Activated CD4-positive, alpha-beta memory T cell treated with anti-CD3 and anti-CD28 coated beads, Interleukin-2, amount 10 ng/mL, durations not matched to agents 7 days and 5 days (primary cell): ENCODE results near the gene TAX1BP3. TPM values are rescaled to one million over a fixed set of nuclear protein-coding genes. Genes with fewer than 3 reads are reported as not detected.

Experiments
- CTCF ChIA-PET: fragments of 350-600 bp; sonication (Branson Sonifier 250); formaldehyde crosslinking; loops from one replicate; lab custom pipeline; 2021; ENCODE audit warnings: antibody characterized with exemption, inconsistent platforms; lab: Charles Lee
- POLR2A ChIA-PET: fragments of 350-600 bp; sonication (Branson Sonifier 250); formaldehyde crosslinking; loops from one replicate; lab custom pipeline; 2021; ENCODE audit warnings: antibody characterized with exemption; lab: Charles Lee
- DNase-seq: peaks from one replicate; pipeline ENCODE4 v3.0.0-alpha.2; 2020
- H3K27ac Mint-ChIP-seq: one replicate; pipeline ENCODE4 v1.8.0; 2021; ENCODE audit warnings: mild to moderate bottlenecking, mixed read lengths
- H3K27me3 Mint-ChIP-seq: one replicate; pipeline ENCODE4 v1.8.0; 2021; ENCODE audit warnings: mixed read lengths
- H3K36me3 Mint-ChIP-seq: one replicate; pipeline ENCODE4 v1.8.0; 2021; ENCODE audit warnings: low read depth, mixed read lengths
- H3K4me1 Mint-ChIP-seq: one replicate; pipeline ENCODE4 v1.8.0; 2021; ENCODE audit warnings: mixed read lengths
- H3K4me3 Mint-ChIP-seq: one replicate; pipeline ENCODE4 v1.8.0; 2021; ENCODE audit warnings: mild to moderate bottlenecking, mixed read lengths
- H3K9me3 Mint-ChIP-seq: one replicate; pipeline ENCODE4 v1.8.0; 2021; ENCODE audit warnings: mixed read lengths
- total RNA-seq, 2 experiments: library from RNA; stranded (reverse); gene quantifications; one replicate each; pipeline ENCODE4 v1.2.3, GENCODE V29; 2021

TAX1BP3 gene
- total RNA-seq, 2 experiments from 2014 or later: 23.2 to 25.0 TPM

GRCh38 chr17:3656353-3656752 lies 12.0 kb downstream of the TAX1BP3 start:
- DNase-seq: no peak
- ChIA-PET CTCF (no interaction called here), POLR2A (no interaction called here)
- no peak overlapping the region for H3K27ac Mint-ChIP-seq
- H3K36me3 Mint-ChIP-seq: peaks cover 6% of the 10 kb centered on the region
- H3K4me3 Mint-ChIP-seq: no peak overlapping the region
- H3K9me3 Mint-ChIP-seq: no peaks in the 10 kb centered on the region
- no peaks in the 10 kb centered on the region for H3K27me3 Mint-ChIP-seq
- H3K4me1 Mint-ChIP-seq: no peaks in the 10 kb centered on the region

DNA sequence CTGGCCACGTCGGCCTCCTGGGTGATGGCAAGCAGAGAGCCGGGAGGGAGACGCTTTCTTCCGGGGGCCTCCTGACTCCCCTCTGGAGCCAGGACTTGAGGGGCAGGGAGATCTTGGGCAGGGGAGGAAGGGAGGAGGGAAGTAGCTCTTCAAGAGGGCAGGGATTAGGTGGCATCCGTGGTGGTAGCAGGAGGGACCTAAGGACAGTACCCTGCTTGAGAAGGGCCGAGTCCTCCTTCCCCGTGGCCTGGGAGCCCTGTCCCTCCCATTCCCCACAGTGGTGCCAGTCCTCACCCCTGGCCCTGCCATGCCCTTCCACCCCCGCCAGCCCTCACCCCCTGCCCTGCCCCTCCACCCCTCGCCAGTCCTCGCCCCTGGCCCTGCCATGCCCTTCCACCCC lies 12.6 kb downstream of the TAX1BP3 start:
- no peak for DNase-seq
- CTCF ChIA-PET: no interaction called here
- POLR2A ChIA-PET: interaction anchor here (1.7 kb wide), 1 partner anchor 13 kb away, joined by 3 read pairs; no protein-coding TSS in a partner anchor
- Mint-ChIP-seq H3K4me3 (no peak overlapping the region), H3K27me3 (no peaks in the 10 kb centered on the region), H3K36me3 (peaks cover 3% of the 10 kb centered on the region), H3K9me3 (no peaks in the 10 kb centered on the region), H3K4me1 (no peaks in the 10 kb centered on the region), H3K27ac (no peak overlapping the region)

DNA sequence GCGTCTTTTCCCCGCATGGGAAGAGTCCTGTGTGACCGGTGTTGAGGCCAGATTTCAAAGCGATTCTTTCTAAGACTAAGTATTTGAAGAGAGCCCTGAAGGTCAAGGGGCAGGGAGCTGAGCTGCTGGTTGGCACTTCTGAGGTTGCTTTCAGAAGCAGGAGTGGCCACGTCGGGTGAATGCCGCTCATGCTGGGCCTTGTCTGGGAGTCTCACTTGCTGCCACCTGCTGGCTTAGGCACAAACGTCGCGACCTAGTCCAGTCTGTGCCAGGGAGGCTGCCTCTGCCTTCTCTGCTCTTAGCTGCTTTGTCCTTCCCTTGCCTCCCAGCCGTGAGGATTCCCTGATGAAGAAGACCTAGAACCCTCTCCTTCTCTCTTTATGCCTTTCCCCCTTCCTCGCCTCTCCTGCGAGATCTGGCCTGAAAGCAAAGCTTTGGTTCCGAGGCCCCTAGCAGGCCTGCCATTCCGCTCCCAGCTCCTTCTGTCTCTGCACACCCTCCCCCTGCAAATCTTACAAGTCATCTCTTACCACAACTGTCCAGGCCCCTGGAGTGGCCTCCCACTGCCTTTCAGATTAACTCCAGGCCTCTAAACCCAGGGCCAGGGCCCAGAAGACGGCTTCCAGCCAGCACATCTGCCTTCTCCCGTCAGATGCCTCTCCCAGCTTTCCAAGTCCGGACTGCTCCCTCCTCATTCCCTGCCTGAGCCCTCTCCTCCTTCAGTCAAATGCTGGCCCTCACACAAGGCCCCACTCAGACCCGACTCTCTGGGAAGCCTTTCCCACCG lies 20.4 kb downstream of the TAX1BP3 start:
- Mint-ChIP-seq H3K4me1 (peaks cover 20% of the 10 kb centered on the region), H3K9me3 (no peaks in the 10 kb centered on the region), H3K27ac (no peak overlapping the region), H3K27me3 (no peaks in the 10 kb centered on the region), H3K4me3 (no peak overlapping the region), H3K36me3 (peaks cover 25% of the 10 kb centered on the region)
- DNase-seq: peak; percentile 65
- POLR2A ChIA-PET: interaction anchor here (1.1 to 1.3 kb wide), 2 partner anchors 12 to 47 kb away, joined by 3 read pairs; partner anchors contain the start of genes CTNS and SHPK
- CTCF ChIA-PET: interaction anchor here (1.1 to 3.2 kb wide), 6 partner anchors 8 to 410 kb away, joined by 3 to 41 read pairs (median 4); partner anchors contain the start of genes CTNS and SHPK

DNA sequence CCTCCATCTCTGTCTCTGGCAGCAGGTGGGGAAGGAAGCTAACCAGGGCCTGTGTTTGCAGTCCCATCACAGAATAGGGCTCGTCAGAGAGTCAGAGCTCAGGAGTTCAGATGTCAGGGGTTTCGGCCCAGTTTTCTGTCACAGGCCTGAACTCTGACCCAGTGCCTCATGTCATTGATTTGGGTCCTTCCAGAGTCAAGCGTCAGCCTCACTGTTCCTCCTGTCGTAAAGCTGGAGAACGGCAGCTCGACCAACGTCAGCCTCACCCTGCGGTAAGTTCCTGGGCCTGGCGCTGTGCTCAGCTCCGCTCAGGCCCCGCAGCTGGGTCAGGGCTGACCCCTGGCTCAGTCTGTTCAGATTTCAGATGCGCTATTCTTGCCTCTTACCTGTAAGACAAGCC lies 21.1 kb downstream of the TAX1BP3 start:
- Mint-ChIP-seq H3K27me3 (no peaks in the 10 kb centered on the region), H3K9me3 (no peaks in the 10 kb centered on the region), H3K27ac (no peak overlapping the region), H3K36me3 (peaks cover 25% of the 10 kb centered on the region), H3K4me3 (no peak overlapping the region), H3K4me1 (peaks cover 25% of the 10 kb centered on the region)
- no peak for DNase-seq
- CTCF ChIA-PET: interaction anchor here (1.5 to 3.2 kb wide), 3 partner anchors 11 to 45 kb away, joined by 3 to 41 read pairs (median 22); partner anchors contain the start of genes CTNS and SHPK
- POLR2A ChIA-PET: interaction anchor here (1.1 to 1.3 kb wide), 3 partner anchors 11 to 48 kb away, joined by 3 read pairs; partner anchors contain the start of genes CTNS and SHPK

- peak overlapping the region; percentile 44 for H3K27ac Mint-ChIP-seq
- no peaks in the 10 kb centered on the region for H3K27me3 Mint-ChIP-seq
- H3K9me3 Mint-ChIP-seq: no peaks in the 10 kb centered on the region
- peaks cover 42% of the 10 kb centered on the region for H3K4me1 Mint-ChIP-seq
- H3K4me3 Mint-ChIP-seq: no peak overlapping the region
- POLR2A ChIA-PET: no interaction called here
- peaks cover 35% of the 10 kb centered on the region for H3K36me3 Mint-ChIP-seq
- DNase-seq: no peak
- CTCF ChIA-PET: interaction anchor here (2.1 kb wide), 1 partner anchor 9 kb away, joined by 8 read pairs; the partner anchor contains the start of genes CTNS and SHPK
These were observed 23.1 kb downstream of the TAX1BP3 start for GRCh38 chr17:3645310-3645709.

- CTCF ChIA-PET: interaction anchor here (1.2 kb wide), 1 partner anchor 41 kb away, joined by 4 read pairs; no protein-coding TSS in a partner anchor
- no peaks in the 10 kb centered on the region for H3K9me3 Mint-ChIP-seq
- H3K36me3 Mint-ChIP-seq: peaks cover 39% of the 10 kb centered on the region
- DNase-seq: no peak
- peaks cover 54% of the 10 kb centered on the region for H3K4me1 Mint-ChIP-seq
- H3K4me3 Mint-ChIP-seq: no peak overlapping the region
- POLR2A ChIA-PET: interaction anchor here (2.0 kb wide), 1 partner anchor 15 kb away, joined by 4 read pairs; no protein-coding TSS in a partner anchor
- H3K27me3 Mint-ChIP-seq: no peaks in the 10 kb centered on the region
- peak overlapping the region; percentile 66 for H3K27ac Mint-ChIP-seq
These were observed 24.5 kb downstream of the TAX1BP3 start for GRCh38 chr17:3643889-3644349.

GRCh38 chr17:3641717-3642486 lies 26.5 kb downstream of the TAX1BP3 start:
- peak overlapping the region; percentile 59 for H3K27ac Mint-ChIP-seq
- POLR2A ChIA-PET: no interaction called here

DNA sequence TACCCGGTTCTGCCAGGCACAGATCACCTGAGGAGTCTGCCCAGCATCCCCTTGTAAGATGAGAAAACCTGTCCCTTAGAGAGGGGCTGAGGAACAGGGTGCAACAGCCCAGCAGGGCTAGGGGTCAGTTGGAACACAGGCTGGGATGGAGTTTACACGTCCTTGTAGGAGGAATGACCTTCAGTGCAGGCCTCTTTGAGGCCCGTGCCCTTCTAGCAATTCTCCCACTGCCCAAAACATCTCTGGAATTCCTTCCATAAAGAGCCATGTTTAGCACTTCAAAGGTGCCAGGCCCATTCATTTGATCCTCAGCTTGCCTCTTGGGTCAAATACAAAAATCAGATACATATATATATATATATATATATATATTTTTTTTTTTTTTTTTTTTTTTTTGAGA lies 27.4 kb downstream of the TAX1BP3 start:
- H3K4me3 Mint-ChIP-seq: no peak overlapping the region
- POLR2A ChIA-PET: no interaction called here

More at GRCh38 chr17:3641717-3642486, 26.5 kb downstream of the TAX1BP3 start:
- Mint-ChIP-seq H3K4me1 (peaks cover 68% of the 10 kb centered on the region), H3K27me3 (no peaks in the 10 kb centered on the region), H3K9me3 (no peaks in the 10 kb centered on the region), H3K36me3 (peaks cover 37% of the 10 kb centered on the region), H3K4me3 (no peak overlapping the region)
- no peak for DNase-seq
- CTCF ChIA-PET: no interaction called here

GRCh38 chr17:3639981-3640596 lies 28.3 kb downstream of the TAX1BP3 start:
- Mint-ChIP-seq H3K36me3 (peaks cover 34% of the 10 kb centered on the region), H3K9me3 (no peaks in the 10 kb centered on the region), H3K4me3 (peak overlapping the region; percentile 56), H3K4me1 (peaks cover 68% of the 10 kb centered on the region), H3K27me3 (no peaks in the 10 kb centered on the region), H3K27ac (peak overlapping the region; percentile 95)
- ChIA-PET POLR2A (no interaction called here), CTCF (interaction anchor here (1.3 kb wide), 2 partner anchors 9 to 37 kb away, joined by 4 to 7 read pairs; no protein-coding TSS in a partner anchor)
- peak; percentile 50 for DNase-seq

More for the DNA sequence above, 27.4 kb downstream of the TAX1BP3 start:
- no peaks in the 10 kb centered on the region for H3K27me3 Mint-ChIP-seq
- peaks cover 68% of the 10 kb centered on the region for H3K4me1 Mint-ChIP-seq
- H3K36me3 Mint-ChIP-seq: peaks cover 37% of the 10 kb centered on the region
- H3K27ac Mint-ChIP-seq: peak overlapping the region; percentile 95
- DNase-seq: no peak
- no peaks in the 10 kb centered on the region for H3K9me3 Mint-ChIP-seq
- CTCF ChIA-PET: interaction anchor here (0.6 to 1.3 kb wide), 3 partner anchors 8 to 38 kb away, joined by 3 to 7 read pairs (median 4); no protein-coding TSS in a partner anchor

- ChIA-PET CTCF (interaction anchor here (1.1 to 4.1 kb wide), 10 partner anchors 9 to 588 kb away, joined by 5 to 25 read pairs (median 8); partner anchors contain the start of genes HASPIN and NCBP3), POLR2A (interaction anchor here (1.6 to 2.3 kb wide), 5 partner anchors 10 to 823 kb away, joined by 3 to 16 read pairs (median 5); partner anchors contain the start of genes EMC6 and TAX1BP3)
- H3K9me3 Mint-ChIP-seq: no peaks in the 10 kb centered on the region
- peak overlapping the region; percentile 70 for H3K27ac Mint-ChIP-seq
- peaks cover 55% of the 10 kb centered on the region for H3K4me1 Mint-ChIP-seq
- peak overlapping the region; percentile 96 for H3K4me3 Mint-ChIP-seq
- peaks cover 28% of the 10 kb centered on the region for H3K36me3 Mint-ChIP-seq
- no peaks in the 10 kb centered on the region for H3K27me3 Mint-ChIP-seq
- no peak for DNase-seq
These were observed 31.4 kb downstream of the TAX1BP3 start for GRCh38 chr17:3636908-3637373.

GRCh38 chr17:3636154-3636907 lies 32.0 kb downstream of the TAX1BP3 start, which contains the start of the genes CTNS and SHPK:
CTNS (plus strand) TSS chr17:3636760; CDS start chr17:3640207, 3,447 bp downstream.
SHPK (minus strand) TSS chr17:3636250; CDS start chr17:3636219, 31 bp downstream.
- Mint-ChIP-seq H3K27me3 (no peaks in the 10 kb centered on the region), H3K36me3 (peaks cover 23% of the 10 kb centered on the region), H3K4me3 (peak within 1 kb of the TSS; percentile 96), H3K4me1 (peaks cover 49% of the 10 kb centered on the region), H3K9me3 (no peaks in the 10 kb centered on the region), H3K27ac (peak within 1 kb of the TSS; percentile 98)
- DNase-seq: peak; percentile 96
- ChIA-PET CTCF (interaction anchor here (0.7 to 4.1 kb wide), 15 partner anchors 9 to 588 kb away, joined by 3 to 25 read pairs (median 7); partner anchors contain the start of genes HASPIN, NCBP3 and P2RX5), POLR2A (interaction anchor here (0.7 to 2.3 kb wide), 10 partner anchors 9 to 822 kb away, joined by 3 to 16 read pairs (median 3); partner anchors contain the start of genes ATP2A3, EMC6 and TAX1BP3)
